Measurements from ENCODE around the gene REG4. TPM values are rescaled to one million over a fixed set of nuclear protein-coding genes. Genes with fewer than 3 reads are reported as not detected.

The REG4 gene
- total and polyA plus RNA-seq, 2 donors (not counting 1 experiment from before 2014, with no cell fraction given), result not detected

DNA sequence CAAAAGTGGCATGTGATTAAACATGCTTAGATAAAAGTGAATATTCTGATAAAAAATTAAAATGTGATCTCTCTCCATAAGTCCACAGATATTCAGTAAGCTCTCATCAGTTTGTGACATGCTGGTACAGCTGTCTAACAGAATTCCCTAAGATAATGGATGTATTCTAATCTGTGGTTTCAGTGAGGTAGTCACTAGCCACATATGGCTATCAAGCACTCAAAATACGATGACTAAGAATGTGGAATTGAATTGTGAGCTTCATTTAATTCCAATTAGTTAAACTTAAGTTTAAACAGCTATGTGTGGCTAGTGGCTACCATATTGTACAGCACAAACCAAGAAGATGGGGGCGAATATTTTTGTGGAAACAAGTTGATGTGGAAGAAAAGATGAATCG, 4.1 kb upstream of the REG4 start:
- WGBS (ENCODE audit: insufficient coverage), result 95% methylated on average over 2 of the region's 3 CpGs
- DNase-seq (no peak), ATAC-seq (ENCODE audit: low read depth) (no peak)
- no peak overlapping the region for H2AFZ ChIP-seq (ENCODE audit: insufficient read depth, low read depth, low read length, poor library complexity, severe bottlenecking)
- ChIA-PET POLR2A (no interaction called here), CTCF (interaction anchor here (2.0 kb wide), 2 partner anchors 8 to 9 kb away, joined by 5 to 6 read pairs; no protein-coding TSS in a partner anchor)
- Mint-ChIP-seq H3K4me1 (no peaks in the 10 kb centered on the region), H3K27me3 (no peaks in the 10 kb centered on the region), H3K27ac (no peak overlapping the region), H3K4me3 (no peak overlapping the region), H3K9me3 (ENCODE audit: insufficient read depth) (no peaks in the 10 kb centered on the region)
- no peak overlapping the region for H3K4me2 ChIP-seq (replicated peaks; ENCODE audit: low read depth, low read length, poor library complexity, severe bottlenecking)
- no peak overlapping the region for H3K4me3 ChIP-seq (ENCODE audit: control extremely low read depth in 1 of 5, extremely low read depth in 1 of 5, insufficient read depth in 1 of 5, low read depth in 2 of 5, low read length in 4 of 5)
- H3K36me3 ChIP-seq (replicated peaks in 1 of 2; ENCODE audit: control extremely low read depth in 1 of 2, control insufficient read depth in 1 of 2, extremely low read depth in 1 of 2, insufficient read depth in 2 of 2, low read length in 1 of 2), result no peaks in the 10 kb centered on the region
- TF ChIP-seq, protein P1, sequence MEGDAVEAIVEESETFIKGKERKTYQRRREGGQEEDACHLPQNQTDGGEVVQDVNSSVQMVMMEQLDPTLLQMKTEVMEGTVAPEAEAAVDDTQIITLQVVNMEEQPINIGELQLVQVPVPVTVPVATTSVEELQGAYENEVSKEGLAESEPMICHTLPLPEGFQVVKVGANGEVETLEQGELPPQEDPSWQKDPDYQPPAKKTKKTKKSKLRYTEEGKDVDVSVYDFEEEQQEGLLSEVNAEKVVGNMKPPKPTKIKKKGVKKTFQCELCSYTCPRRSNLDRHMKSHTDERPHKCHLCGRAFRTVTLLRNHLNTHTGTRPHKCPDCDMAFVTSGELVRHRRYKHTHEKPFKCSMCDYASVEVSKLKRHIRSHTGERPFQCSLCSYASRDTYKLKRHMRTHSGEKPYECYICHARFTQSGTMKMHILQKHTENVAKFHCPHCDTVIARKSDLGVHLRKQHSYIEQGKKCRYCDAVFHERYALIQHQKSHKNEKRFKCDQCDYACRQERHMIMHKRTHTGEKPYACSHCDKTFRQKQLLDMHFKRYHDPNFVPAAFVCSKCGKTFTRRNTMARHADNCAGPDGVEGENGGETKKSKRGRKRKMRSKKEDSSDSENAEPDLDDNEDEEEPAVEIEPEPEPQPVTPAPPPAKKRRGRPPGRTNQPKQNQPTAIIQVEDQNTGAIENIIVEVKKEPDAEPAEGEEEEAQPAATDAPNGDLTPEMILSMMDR (IDR thresholded peaks at IDR 0.05), result no peak
- no peak for TF ChIP-seq EZH2 (IDR thresholded peaks at IDR 0.05; ENCODE audit: borderline replicate concordance, insufficient read depth, low read depth, low read length, poor library complexity, severe bottlenecking)
- H3K27ac ChIP-seq (ENCODE audit: low read length in 2 of 2), result no peak overlapping the region
- intact Hi-C loops (cut with micrococcal nuclease), result no loop called here
- H3K9me3 ChIP-seq (ENCODE audit: control extremely low read depth in 1 of 3, control insufficient read depth in 2 of 3, insufficient read depth in 1 of 3, low read length in 2 of 3), result no peaks in the 10 kb centered on the region
- H3K4me1 ChIP-seq (ENCODE audit: control insufficient read depth in 2 of 2, insufficient read depth in 2 of 2, low read length in 2 of 2), result no peaks in the 10 kb centered on the region
- H3K79me2 ChIP-seq (ENCODE audit: control insufficient read depth, insufficient read depth, low read length), result no peaks in the 10 kb centered on the region
- no peak overlapping the region for H3K9ac ChIP-seq (ENCODE audit: low read length)
- no peaks in the 10 kb centered on the region for H4K20me1 ChIP-seq (ENCODE audit: control insufficient read depth, insufficient read depth, low read length, poor library complexity, severe bottlenecking)
- peaks cover 0 to 3% (median 0%) of the 10 kb centered on the region in 4 experiments for H3K27me3 ChIP-seq (replicated peaks in 1 of 4; ENCODE audit: control extremely low read depth in 1 of 4, control insufficient read depth in 3 of 4, insufficient read depth in 4 of 4, low read length in 3 of 4)

GRCh38 chr1:119814288-119814687, 3.0 kb upstream of the REG4 start:
- TF ChIP-seq, protein P1 (IDR thresholded peaks at IDR 0.05), result no peak
- TF ChIP-seq EZH2 (IDR thresholded peaks at IDR 0.05; ENCODE audit: borderline replicate concordance, insufficient read depth, low read depth, low read length, poor library complexity, severe bottlenecking), result no peak
- ATAC-seq (ENCODE audit: low read depth) (no peak), DNase-seq (no peak)
- Histone ChIP-seq H3K27ac (ENCODE audit: low read length in 2 of 2) (no peak overlapping the region), H3K36me3 (replicated peaks in 1 of 2; ENCODE audit: control extremely low read depth in 1 of 2, control insufficient read depth in 1 of 2, extremely low read depth in 1 of 2, insufficient read depth in 2 of 2, low read length in 1 of 2) (no peaks in the 10 kb centered on the region), H3K9ac (ENCODE audit: low read length) (no peak overlapping the region), H3K4me1 (ENCODE audit: control insufficient read depth in 2 of 2, insufficient read depth in 2 of 2, low read length in 2 of 2) (no peaks in the 10 kb centered on the region), H3K9me3 (ENCODE audit: control extremely low read depth in 1 of 3, control insufficient read depth in 2 of 3, insufficient read depth in 1 of 3, low read length in 2 of 3) (no peaks in the 10 kb centered on the region), H3K4me2 (replicated peaks; ENCODE audit: low read depth, low read length, poor library complexity, severe bottlenecking) (no peak overlapping the region), H4K20me1 (ENCODE audit: control insufficient read depth, insufficient read depth, low read length, poor library complexity, severe bottlenecking) (no peaks in the 10 kb centered on the region), H3K79me2 (ENCODE audit: control insufficient read depth, insufficient read depth, low read length) (no peaks in the 10 kb centered on the region), H2AFZ (ENCODE audit: insufficient read depth, low read depth, low read length, poor library complexity, severe bottlenecking) (no peak overlapping the region), H3K27me3 (replicated peaks in 1 of 4; ENCODE audit: control extremely low read depth in 1 of 4, control insufficient read depth in 3 of 4, insufficient read depth in 4 of 4, low read length in 3 of 4) (peaks cover 0 to 3% (median 0%) of the 10 kb centered on the region in 4 experiments), H3K4me3 (ENCODE audit: control extremely low read depth in 1 of 5, extremely low read depth in 1 of 5, insufficient read depth in 1 of 5, low read depth in 2 of 5, low read length in 4 of 5) (no peak overlapping the region)
- no peaks in the 10 kb centered on the region for H3K9me3 Mint-ChIP-seq (ENCODE audit: insufficient read depth)
- H3K27ac Mint-ChIP-seq, result no peak overlapping the region
- CTCF ChIA-PET, result interaction anchor here (2.0 kb wide), 1 partner anchor 7 kb away, joined by 5 read pairs; no protein-coding TSS in a partner anchor
- intact Hi-C loops (cut with micrococcal nuclease), result no loop called here
- 92% methylated on average over 1 of the region's 1 CpG for WGBS (ENCODE audit: insufficient coverage)
- H3K4me3 Mint-ChIP-seq, result no peak overlapping the region
- POLR2A ChIA-PET, result no interaction called here
- H3K27me3 Mint-ChIP-seq, result peaks cover under 1% of the 10 kb centered on the region
- H3K4me1 Mint-ChIP-seq, result no peaks in the 10 kb centered on the region

Data from B cell (primary cell).